Right lung (tissue), 5 donors: Measurements from ENCODE around the gene ZNF341. TPM values are rescaled to one million over a fixed set of nuclear protein-coding genes. Genes with fewer than 3 reads are reported as not detected.
A peak's percentile ranks its signal among the peaks of the same experiment; 100 is the strongest.

Experiments
- DNase-seq, 2 donors: peaks; one replicate each; pipeline ENCODE4 v3.0.0-alpha.2; 2013
- polyA plus RNA-seq, 5 donors: library from polyadenylated mRNA; unstranded; fragments of 120-200 nt; gene quantifications; one replicate each; pipeline versions ENCODE4 v1.2.1 to v1.2.3, GENCODE V29; 2013; ENCODE audit warnings: inconsistent platforms in 1 of 5, low replicate concordance in 1 of 5; ENCODE audit not compliant: insufficient read length in 5 of 5, insufficient read depth in 1 of 5

ZNF341 gene
- polyA plus RNA-seq, 5 donors: 3.0 to 5.3 (median 4.0) TPM

DNA sequence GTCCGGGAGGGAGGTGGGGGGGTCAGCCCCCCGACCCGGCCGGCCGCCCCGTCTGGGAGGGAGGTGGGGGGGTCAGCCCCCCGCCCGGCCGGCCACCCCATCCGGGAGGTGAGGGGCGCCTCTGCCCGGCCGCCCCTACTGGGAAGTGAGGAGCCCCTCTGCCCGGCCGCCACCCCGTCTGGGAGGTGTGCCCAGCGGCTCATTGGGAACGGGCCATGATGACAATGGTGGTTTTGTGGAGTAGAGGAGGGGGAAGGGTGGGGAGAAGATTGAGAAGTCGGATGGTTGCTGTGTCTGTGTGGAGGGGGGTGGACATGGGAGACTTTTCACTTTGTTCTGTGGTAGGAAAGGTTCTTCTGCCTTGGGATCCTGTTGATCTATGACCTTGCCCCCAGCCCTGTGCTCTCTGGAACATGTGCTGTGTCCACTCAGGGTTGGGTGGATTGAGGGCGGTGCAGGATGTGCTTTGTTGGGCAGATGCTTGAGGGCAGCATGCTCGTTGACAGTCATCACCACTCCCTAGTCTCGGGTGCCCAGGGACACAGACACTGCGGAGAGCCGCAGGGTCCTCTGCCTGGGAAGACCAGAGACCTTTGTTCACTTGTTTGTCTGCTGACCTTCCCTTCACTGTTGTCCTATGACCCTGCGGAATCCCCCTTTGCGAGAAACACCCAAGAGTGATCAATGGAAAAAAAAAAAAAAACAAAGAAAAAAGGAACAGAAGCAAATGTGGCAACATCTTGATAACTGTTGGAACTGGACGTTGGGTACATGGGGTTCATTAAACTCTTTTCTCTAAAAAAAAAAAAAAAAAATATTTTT is 30.0 kb upstream of the ZNF341 start:
- no peak for DNase-seq

DNA sequence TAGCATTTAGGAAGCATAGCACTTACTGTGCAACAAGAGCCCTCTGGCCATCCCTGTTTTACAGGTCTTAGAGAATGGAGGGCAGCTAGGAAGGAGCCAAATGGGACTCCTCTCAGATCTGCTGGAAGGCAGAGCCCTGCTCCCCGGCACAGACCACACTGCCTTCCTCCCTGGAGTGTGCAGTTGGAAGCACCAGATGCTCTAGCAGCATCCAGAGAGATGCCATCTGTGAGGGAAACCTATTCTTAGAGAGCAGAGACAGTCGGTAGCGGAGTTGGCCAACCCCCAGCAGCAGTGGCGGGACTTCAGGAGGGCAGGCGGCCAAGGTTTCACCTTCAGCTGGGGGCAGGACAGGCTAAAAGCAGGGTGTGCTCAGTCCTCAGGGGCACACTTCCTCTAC is 28.9 kb upstream of the ZNF341 start:
- DNase-seq: no peak

- DNase-seq: no peak
These were observed 28.2 kb upstream of the ZNF341 start for GRCh38 chr20:33703498-33704137.

DNA sequence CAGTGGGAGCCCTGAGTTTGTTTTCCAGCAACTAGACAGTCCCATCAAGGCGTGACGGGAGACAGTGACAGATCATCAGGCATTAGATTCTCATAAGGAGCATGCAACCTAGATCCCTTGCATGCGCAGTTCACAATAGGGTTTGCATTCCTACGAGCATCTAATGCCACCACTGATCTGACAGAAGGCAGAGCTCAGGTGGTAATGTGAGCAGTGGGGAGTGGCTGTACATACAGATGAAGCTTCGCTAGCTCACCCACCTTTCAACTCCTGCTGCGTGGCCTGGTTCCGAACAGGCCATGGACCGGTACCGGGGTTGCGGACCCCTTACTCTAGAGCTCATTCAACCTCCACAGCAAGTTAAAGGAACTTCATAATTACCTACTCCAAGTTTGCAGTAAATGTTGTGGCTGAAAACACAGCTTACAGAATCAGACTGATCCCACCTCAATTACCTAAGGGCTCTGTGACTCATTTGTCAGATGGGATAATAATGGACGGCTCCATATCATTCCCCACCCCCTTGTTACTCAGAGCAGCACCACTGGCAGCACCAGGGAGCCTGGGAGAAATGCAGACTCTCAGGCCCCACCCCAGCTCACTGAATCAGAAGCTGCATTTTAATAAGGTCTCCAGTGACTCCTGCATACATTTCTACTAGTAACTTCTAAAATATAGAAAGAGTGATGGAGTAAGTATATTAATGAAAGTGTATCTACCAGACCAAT is 27.4 kb upstream of the ZNF341 start:
- no peak for DNase-seq

GRCh38 chr20:33707668-33708067 is 24.1 kb upstream of the ZNF341 start:
- no peak for DNase-seq

- no peak for DNase-seq
These were observed 22.4 kb upstream of the ZNF341 start for GRCh38 chr20:33709398-33709797.

DNA sequence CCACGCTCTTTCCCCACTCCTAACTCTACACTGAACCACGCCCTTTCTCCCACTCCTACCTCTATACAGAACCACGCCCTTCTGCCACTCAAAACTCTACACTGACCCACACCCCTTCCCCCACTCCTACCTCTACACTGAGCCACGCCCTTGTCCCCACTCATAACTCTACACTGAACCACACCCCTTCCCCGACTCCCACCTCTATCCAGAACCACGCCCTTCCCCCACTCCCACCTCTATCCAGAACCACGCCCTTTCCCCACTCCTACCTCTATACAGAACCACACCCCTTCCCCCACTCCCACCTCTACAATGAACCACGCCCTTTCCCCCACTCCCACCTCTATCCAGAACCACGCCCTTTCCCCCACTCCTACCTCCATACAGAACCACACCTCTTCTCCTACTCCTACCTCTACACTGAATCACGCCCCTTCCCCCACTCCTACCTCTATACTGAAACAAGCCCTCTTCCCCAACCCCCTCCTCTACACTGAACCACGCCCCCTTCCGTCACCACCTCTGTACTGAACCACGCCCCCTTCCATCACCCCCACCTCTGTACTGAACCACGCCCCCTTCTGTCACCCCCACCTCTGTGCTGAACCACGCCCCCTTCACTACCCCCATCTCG is 21.8 kb upstream of the ZNF341 start:
- no peak for DNase-seq

GRCh38 chr20:33710681-33711445 is 20.9 kb upstream of the ZNF341 start:
- DNase-seq: no peak

DNA sequence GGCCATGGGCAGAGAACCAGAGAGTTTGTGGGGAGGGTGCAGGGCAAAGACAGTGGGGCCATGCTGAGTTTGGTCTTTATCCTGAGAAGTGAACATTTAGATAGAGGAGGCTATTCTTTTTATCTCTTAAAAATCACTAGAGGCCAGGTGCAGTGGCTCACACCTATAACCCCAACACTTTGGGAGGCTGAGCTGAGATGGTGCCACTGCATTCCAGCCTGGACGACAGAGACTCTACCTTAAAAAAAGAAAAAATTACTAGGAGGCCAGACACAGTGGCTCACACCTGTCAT is 20.4 kb upstream of the ZNF341 start:
- no peak for DNase-seq

- no peak for DNase-seq
These were observed 17.9 kb upstream of the ZNF341 start for GRCh38 chr20:33713865-33714367.

GRCh38 chr20:33716498-33716897 is 15.3 kb upstream of the ZNF341 start:
- no peak for DNase-seq

- no peak for DNase-seq
These were observed 12.4 kb upstream of the ZNF341 start for GRCh38 chr20:33719277-33719988.

GRCh38 chr20:33719989-33720709 is 11.6 kb upstream of the ZNF341 start, which contains the start of gene PXMP4:
PXMP4 (minus strand) TSS chr20:33720310; CDS start chr20:33720207, 103 bp downstream.
- DNase-seq: peak; percentile 89 to 93

- no peak for DNase-seq
These were observed 10.2 kb upstream of the ZNF341 start for GRCh38 chr20:33721391-33722140.

- DNase-seq: peak in 1 of 2 donors; percentile 14
These were observed 7.2 kb upstream of the ZNF341 start for GRCh38 chr20:33724439-33725094.

DNA sequence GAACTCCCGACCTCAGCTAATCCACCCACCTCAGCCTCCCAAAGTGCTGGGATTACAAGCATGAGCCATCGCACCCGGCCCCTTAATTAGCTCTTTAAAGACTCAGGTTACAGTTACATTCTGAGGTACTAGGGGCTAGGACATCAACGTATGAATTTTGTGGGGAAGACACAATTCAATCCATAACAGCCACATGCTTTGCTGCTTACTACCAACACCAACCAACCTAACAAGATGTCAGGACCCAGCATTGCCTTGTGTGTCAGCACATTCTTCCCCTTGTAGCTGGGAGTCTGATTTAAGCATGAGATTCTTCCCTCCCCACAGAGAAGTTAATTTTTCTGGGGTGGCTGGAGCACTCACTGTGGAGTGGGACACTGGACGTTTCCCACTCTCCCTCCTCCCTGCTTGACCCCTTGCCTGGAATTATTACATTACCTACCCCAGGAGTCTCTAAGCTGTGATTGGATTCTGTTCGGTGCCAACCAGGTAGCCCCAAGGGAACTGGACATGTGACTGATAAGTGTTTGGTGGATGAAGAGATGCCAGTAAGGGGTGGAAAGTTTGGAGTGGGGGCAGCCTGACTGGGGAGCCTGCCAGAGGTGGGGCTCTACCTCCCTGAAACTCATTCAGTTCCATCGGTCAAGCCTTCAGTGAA is 6.1 kb upstream of the ZNF341 start:
- no peak for DNase-seq

- no peak for DNase-seq
These were observed 4.7 kb upstream of the ZNF341 start for GRCh38 chr20:33727115-33727479.

- DNase-seq: no peak
These were observed 4.0 kb upstream of the ZNF341 start for GRCh38 chr20:33727806-33728205.
